ENCODE measurements around the gene SGMS1. TPM values are rescaled to one million over a fixed set of nuclear protein-coding genes. Genes with fewer than 3 reads are reported as not detected.
"Not testable (repeated sequence)": the region's sequence is repeated elsewhere in the genome, so short reads cannot be mapped to it uniquely, and the experiment has no call there.

Gene SGMS1
- polyA plus RNA-seq, 1 of the 3 experiments (the other 2 are of a cell fraction), result 6.3 TPM

- no peak for TF ChIP-seq ZBTB33 (IDR thresholded peaks at IDR 0.05; ENCODE audit: borderline replicate concordance, low read depth)
- TF ChIP-seq CHD2 (IDR thresholded peaks at IDR 0.05; ENCODE audit: low read length, partially characterized antibody), result no peak
- TF ChIP-seq RCOR1 (IDR thresholded peaks at IDR 0.05; ENCODE audit: low read length), result no peak
- TF ChIP-seq NRF1 (IDR thresholded peaks at IDR 0.05; ENCODE audit: low read depth, low read length), result no peak
- TF ChIP-seq POLR2AphosphoS5 (IDR thresholded peaks at IDR 0.05; ENCODE audit: low read depth, low read length), result no peak
Measured at GRCh38 chr10:50550291-50550839, 73.4 kb downstream of the SGMS1 start (continued).

- H3K79me2 ChIP-seq (ENCODE audit: insufficient read depth); H3K36me3 ChIP-seq (replicated peaks in 1 of 2; ENCODE audit: control insufficient read depth in 1 of 2, insufficient read depth in 2 of 2, low read length in 1 of 2); POLR2A ChIA-PET; H3K27me3 ChIP-seq (ENCODE audit: insufficient read depth); H2AFZ ChIP-seq (ENCODE audit: low read depth); H4K20me1 ChIP-seq (ENCODE audit: insufficient read depth); H3K4me3 ChIP-seq (ENCODE audit: low read depth in 2 of 2, low read length in 1 of 2); H3K9me2 ChIP-seq; CTCF ChIA-PET; H3F3A ChIP-seq (replicated peaks; ENCODE audit: insufficient read depth); H3K4me2 ChIP-seq; H3K9me3 ChIP-seq; DNase-seq; H3K27ac ChIP-seq (ENCODE audit: low read depth in 2 of 2, low read length in 1 of 2); H3K9ac ChIP-seq: not testable (repeated sequence)
- peaks cover 0 to 11% of the 10 kb centered on the region in 2 experiments; a peak in 2 of 4 replicates for H3K4me1 ChIP-seq (ENCODE audit: control insufficient read depth in 1 of 2, insufficient read depth in 2 of 2, low read depth in 1 of 2, low read length in 1 of 2)
- 86% methylated on average over 3 of the region's 3 CpGs for WGBS (ENCODE audit: low lambda C conversion rate)
Measured at GRCh38 chr10:50549186-50549585, 74.6 kb downstream of the SGMS1 start.

- DNase-seq; H2AFZ ChIP-seq (ENCODE audit: low read depth); H3K27me3 ChIP-seq (ENCODE audit: insufficient read depth); H3K79me2 ChIP-seq (ENCODE audit: insufficient read depth); POLR2A ChIA-PET; H3K9me3 ChIP-seq; H3K4me3 ChIP-seq (ENCODE audit: low read depth in 2 of 2, low read length in 1 of 2); H3K27ac ChIP-seq (ENCODE audit: low read depth in 2 of 2, low read length in 1 of 2); H3K4me1 ChIP-seq (ENCODE audit: control insufficient read depth in 1 of 2, insufficient read depth in 2 of 2, low read depth in 1 of 2, low read length in 1 of 2); H4K20me1 ChIP-seq (ENCODE audit: insufficient read depth); H3K9me2 ChIP-seq; H3F3A ChIP-seq (replicated peaks; ENCODE audit: insufficient read depth); CTCF ChIA-PET; H3K4me2 ChIP-seq; H3K9ac ChIP-seq; H3K36me3 ChIP-seq (replicated peaks in 1 of 2; ENCODE audit: control insufficient read depth in 1 of 2, insufficient read depth in 2 of 2, low read length in 1 of 2): not testable (repeated sequence)
- WGBS (ENCODE audit: low lambda C conversion rate), result 96% methylated on average over 1 of the region's 1 CpG
Measured at GRCh38 chr10:50548481-50548880, 75.3 kb downstream of the SGMS1 start.

- H3K9me3 ChIP-seq; H3K4me3 ChIP-seq (ENCODE audit: low read depth in 2 of 2, low read length in 1 of 2); H3F3A ChIP-seq (replicated peaks; ENCODE audit: insufficient read depth); H3K36me3 ChIP-seq (replicated peaks in 1 of 2; ENCODE audit: control insufficient read depth in 1 of 2, insufficient read depth in 2 of 2, low read length in 1 of 2); H3K27me3 ChIP-seq (ENCODE audit: insufficient read depth); POLR2A ChIA-PET; H3K4me2 ChIP-seq; DNase-seq; H3K9ac ChIP-seq; H3K27ac ChIP-seq (ENCODE audit: low read depth in 2 of 2, low read length in 1 of 2); H3K79me2 ChIP-seq (ENCODE audit: insufficient read depth); H4K20me1 ChIP-seq (ENCODE audit: insufficient read depth); H3K4me1 ChIP-seq (ENCODE audit: control insufficient read depth in 1 of 2, insufficient read depth in 2 of 2, low read depth in 1 of 2, low read length in 1 of 2); H2AFZ ChIP-seq (ENCODE audit: low read depth); H3K9me2 ChIP-seq: not testable (repeated sequence)
- CTCF ChIA-PET, result interaction anchor here (1.3 kb wide), 1 partner anchor 11 kb away, joined by 3 read pairs; no protein-coding TSS in a partner anchor
- 100% methylated on average over 1 of the region's 1 CpG for WGBS (ENCODE audit: low lambda C conversion rate)
Measured at GRCh38 chr10:50546287-50546686, 77.5 kb downstream of the SGMS1 start.
